GM18498 (cell line): Measurements from ENCODE around the gene GCNA.

Experiments
- ATAC-seq: cut with Tn5 transposase; IDR thresholded peaks from one replicate; pipeline ENCODE4 v1.9.1; 2021; ENCODE audit warnings: mild to moderate bottlenecking, moderate library complexity; ENCODE audit not compliant: unreplicated experiment

Gene GCNA, protein sequence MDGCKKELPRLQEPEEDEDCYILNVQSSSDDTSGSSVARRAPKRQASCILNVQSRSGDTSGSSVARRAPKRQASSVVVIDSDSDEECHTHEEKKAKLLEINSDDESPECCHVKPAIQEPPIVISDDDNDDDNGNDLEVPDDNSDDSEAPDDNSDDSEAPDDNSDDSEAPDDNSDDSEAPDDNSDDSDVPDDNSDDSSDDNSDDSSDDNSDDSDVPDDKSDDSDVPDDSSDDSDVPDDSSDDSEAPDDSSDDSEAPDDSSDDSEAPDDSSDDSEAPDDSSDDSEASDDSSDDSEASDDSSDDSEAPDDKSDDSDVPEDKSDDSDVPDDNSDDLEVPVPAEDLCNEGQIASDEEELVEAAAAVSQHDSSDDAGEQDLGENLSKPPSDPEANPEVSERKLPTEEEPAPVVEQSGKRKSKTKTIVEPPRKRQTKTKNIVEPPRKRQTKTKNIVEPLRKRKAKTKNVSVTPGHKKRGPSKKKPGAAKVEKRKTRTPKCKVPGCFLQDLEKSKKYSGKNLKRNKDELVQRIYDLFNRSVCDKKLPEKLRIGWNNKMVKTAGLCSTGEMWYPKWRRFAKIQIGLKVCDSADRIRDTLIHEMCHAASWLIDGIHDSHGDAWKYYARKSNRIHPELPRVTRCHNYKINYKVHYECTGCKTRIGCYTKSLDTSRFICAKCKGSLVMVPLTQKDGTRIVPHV

DNA sequence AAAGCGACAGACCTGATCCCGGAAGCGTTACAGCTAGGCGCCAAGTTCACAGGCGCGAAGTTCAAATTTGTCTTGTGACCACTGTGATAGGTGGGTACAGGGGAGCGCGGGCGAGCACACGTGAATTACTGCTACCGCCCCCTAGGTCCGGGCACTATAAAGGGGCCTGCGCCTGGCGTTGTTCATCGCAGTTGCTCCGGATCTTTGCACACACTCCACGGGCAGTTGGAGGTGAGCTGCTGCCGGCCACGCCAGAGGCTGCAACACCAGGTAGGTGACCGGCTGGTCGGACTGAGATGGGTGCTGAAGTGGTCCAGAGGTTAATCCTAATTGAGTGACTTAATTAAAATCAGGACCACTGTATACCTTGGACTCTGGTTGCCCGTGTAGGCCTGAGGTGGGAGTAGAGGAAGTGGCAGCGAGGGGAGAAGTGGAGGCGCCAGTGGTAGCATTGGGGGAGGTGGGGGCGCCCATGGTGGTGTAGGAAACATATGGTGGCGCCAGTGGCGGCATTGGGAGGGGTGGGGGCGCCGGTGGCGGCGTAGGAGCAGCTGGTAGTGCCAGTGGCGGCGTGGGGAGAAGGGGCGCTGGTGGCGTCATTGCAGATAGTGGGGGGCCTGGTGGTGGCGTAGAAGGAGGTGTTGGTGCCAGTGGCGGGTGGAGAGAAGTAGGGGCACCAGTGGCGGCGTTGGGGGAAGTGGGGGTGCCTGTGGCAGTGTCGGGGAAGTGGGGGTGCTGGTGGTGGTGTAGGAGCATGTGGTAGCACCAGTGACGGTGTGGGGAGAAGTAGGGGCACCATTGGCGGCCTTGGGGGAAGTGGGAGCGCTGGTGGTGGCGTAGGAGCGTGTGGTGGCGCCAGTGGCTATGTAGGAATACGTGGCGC is at the start of gene GCNA:
GCNA (plus strand) TSS at position 185 of the 883 bp plus-strand sequence. CDS start 2,385 bp downstream, outside the sequence.
- ATAC-seq, result no peak

DNA sequence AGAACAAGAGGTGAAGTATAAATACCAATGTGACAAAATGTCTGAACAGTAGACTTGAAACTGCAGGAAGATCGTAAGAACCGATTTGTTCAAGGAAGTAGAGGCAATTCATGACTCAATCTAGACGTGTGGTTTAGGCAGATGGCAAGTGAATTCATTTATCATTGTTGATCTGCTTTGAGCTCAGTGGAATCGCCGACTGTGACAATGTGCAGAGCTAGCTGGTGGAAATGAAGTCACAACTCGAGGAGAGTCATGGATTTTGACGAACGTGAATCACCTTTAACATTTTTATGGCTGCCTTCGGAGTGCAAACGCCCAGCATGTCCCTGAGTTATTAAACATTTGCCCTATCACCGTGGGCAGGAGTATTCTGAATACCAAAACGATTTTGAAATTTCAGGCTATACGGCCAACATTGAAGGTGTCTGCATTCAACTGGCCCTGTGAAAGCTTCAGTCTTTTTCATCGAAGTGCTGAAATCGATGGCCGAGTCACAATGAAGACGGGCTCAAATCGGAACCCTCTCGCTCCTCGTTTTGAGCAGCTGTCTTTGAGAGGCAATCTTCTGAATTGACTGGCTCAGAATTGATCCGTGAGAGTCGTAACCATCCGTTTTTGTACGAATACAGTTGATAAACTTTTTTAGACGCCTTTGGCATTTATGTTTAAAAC is 46.0 kb upstream of the GCNA start:
- peak; percentile 19 for ATAC-seq

DNA sequence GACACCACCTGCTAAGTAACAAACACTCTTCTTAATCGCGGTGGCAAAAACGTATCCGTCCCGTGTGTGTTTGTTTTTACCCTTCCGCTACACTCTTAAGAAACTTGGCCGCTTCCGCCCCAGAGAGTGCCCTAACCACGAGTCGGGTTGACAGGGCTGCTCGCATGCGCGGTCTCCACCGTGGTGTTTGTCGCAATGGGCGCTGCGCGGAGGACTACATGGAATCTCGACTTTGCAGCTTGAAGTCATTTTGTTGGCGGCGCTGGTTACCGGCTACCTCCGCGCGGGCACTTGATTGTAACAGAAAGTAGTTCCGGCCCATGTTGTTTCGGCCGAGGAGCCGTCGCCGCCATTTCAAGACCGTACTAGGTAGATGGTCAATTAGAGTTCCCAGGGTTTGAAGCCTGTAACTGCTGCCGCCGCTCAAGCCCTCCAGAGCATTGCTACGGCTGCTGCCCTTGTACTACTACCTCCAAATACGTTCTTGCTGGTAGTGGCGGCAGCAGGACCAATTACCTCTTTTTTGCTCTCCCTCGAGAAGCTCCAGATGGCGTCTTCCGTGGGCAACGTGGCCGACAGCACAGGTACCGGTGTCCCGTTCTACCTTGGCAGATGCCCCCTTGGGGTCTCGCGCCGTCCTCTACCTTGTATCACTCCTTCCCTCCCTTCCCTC is 45.3 kb upstream of the GCNA start, which contains the start of gene OGT:
OGT (plus strand) TSS at position 352 of the 673 bp plus-strand sequence; CDS start at position 548, 196 bp downstream.
- peak; percentile 88 for ATAC-seq

DNA sequence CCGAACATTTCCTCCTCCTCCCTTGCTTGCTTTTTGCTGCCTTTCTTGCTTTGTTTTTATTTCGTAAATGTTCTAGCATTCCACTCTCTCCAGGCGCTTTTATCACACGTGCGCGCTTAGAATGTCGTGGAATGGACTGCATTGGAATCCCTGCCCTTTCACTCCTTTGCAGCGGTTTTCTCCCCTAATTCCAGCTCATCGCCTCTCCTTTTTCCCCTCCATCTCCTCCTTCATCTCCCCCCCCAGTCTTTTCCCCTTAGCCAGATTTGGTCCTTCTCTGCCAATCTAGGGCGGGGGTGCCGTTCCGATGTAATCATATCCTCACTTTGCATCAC is 44.8 kb upstream of the GCNA start:
- ATAC-seq, result no peak

DNA sequence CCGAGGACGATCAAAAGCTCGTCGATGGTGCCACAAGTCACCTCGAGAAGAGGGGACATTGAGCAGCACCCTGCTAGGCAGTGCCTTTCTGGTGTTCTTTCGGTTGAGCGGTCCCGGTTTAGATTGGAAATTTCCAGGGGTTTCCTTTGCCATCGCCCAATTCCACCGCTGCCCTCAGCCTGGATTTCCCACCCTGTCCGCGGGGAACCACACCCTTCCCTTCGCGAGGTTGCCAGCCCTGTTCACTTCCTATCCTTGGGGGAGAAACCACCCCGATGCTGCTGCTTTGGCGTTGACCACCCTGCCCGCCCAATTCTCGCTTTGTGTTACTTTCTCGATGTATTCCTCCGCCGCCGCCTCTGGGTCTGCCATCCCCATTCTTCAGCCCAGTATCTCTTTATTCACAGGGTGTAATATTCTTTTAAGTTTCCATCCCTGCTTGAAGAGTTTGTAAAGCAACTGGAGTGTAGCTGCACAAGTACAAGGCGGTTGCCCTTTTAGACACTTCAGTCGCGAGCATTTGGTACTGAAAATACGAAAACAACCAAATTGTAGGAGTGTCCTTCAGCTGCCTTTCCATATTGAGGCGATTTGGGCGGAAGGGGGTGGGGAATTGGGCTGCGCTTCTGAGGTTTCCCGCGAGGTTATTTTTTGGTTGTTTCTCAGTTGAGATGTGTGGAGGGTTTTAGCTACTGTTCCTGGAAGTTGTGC is 44.2 kb upstream of the GCNA start:
- ATAC-seq, result no peak

DNA sequence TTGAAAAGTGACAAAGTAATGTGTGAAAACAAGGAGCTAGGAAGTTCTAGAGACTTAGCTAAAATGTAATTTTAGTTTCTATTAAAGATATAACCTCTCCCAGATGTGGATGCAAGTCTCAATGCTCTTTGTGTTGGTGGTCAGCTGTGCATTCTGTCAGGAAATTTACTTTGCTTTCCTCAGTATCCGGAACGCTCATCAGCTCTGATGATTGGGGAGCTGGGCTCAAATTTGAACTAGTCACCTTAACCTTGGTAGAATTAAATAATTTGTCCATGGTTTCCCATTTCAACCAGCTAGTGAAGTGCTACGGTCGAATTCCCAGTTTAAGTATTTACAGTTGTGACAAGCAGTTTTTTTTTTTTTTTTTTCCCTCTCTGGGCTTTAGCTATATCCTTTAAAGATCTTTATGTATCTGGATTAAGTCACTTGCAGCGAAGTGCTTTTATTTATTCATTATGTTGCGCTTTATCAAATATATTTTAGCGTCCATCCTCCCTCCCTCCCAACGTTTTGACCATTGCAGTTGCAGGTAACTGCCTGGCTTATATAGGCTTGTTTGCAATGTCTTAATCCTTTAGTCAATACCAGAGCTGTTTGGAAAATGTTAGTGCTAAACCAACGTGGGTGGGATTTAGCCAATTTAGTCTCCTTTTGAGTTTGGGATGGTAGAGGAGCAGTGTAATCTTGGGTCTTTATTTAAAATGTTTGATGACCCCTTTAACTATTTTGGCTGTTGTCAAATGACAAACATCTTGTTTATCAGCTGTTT is 43.3 kb upstream of the GCNA start:
- no peak for ATAC-seq

DNA sequence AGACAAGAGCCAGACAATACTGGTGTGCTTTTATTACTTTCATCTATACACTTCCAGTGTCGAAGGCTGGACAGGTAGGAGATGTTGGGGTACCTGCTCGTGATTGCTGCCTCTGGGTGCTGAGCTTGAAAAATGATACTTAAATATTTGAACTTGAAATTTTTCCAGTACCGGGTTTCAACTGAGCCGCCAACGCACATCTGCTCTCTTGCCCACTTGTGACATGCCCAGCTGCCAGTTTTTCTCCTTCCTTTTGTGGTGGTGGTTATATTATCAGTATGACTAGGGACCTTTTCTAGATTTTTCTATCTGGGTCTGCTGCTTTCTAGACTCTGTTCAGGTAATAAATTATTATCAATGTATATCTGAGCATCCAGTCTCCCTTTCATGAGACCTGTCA is 42.0 kb upstream of the GCNA start:
- no peak for ATAC-seq

DNA sequence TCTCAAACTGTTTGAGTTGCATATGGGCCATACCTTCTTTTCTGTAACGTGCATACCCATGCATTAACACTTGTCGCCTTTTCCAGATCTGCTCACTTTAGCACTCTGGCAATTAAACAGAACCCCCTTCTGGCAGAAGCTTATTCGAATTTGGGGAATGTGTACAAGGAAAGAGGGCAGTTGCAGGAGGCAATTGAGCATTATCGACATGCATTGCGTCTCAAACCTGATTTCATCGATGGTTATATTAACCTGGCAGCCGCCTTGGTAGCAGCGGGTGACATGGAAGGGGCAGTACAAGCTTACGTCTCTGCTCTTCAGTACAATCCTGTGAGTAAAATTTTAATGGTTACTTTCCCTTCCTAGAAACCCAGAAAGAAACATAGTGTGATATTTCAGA is 40.5 kb upstream of the GCNA start:
- no peak for ATAC-seq

DNA sequence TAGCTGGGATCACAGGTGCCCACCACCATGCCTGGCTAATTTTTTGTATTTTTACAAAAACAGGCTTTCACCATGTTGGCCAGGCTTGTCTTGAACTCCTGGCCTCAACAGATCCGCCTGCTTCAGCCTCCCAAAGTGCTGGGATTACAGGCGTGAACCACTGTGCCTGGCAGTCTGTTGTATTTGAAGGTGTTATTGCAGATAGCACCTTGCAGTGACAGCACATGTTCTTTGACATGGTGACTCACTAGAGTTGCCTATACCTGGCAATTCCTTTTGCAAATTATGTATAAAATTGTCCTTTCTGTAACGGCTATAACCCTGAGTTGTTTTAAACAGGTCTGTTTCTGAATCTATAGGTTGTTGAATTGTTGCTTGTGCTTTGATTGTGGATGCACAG is 37.4 kb upstream of the GCNA start:
- peak; percentile 39 for ATAC-seq

DNA sequence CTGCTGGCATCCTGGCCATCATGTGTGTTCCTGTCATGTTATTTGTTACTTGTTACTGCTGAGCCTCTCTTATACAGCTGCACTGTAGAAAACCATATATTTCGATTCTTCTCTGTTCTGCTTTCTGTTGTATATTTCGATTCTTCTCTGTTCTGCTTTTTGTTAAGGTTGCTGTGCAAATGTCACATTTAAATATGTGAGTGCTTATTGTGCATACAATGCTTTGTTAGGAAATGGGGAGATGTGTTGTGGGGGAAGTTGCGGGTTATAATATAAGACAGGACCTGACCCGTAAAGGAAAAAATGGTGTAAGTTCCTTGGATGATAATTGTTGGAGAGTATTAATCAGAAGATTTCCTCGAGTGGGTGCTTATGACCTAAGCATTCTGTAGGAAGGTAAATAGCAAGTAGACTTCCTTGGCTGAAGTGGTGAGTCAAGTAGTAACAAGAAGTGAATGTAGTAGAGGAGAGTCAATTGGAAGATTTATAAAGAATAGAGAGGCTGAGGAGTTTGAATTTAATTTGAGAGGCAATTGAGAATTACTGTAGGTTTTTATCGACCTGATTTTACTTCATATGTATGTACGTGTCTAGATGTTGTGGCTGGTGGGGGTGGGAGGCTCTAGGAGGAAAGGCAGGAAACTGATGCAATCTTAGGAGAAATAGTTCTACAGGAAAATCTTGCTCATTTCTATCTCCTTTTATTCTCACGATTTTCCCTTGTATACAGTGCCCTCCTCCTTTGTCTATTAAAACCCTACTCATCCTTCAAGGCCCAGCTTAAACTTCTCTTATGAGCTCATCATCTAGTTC is 36.8 kb upstream of the GCNA start:
- ATAC-seq, result peak; percentile 83

DNA sequence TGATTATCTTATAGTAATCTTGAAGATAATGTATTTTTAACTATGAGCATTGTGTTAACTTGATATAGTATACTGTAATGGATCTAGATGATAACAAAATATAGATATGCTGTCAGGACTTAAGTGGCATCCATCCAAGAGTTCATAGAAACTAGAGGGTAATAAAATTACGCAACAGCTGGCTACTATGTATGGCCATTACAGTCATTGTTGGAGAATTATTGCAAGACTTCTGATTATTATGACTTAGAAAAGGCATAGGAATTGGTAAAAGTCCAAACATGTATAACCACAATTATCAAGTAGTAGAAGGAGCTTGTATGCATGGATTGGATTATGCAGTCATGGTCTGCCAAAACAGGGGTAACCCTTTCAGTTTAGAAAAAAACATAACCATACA is 35.8 kb upstream of the GCNA start:
- no peak for ATAC-seq

DNA sequence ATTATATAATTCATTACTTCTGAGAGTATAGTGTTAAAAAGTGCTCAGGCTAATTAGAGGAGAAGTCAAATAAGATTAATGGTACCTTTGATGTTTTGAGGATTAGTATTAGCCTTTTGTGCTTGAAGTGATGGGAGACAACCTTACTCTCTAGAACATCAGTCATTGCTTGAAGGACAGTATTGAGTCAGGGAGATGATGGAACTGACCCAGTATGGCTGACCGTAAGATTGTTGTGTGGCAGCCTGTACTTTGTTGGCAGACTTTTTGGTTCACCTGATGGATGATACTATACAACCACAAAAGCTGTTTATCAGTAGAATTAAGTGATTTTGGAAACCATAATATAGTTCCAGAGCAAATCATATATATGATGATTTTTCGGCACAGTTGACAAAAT is 35.4 kb upstream of the GCNA start:
- no peak for ATAC-seq

DNA sequence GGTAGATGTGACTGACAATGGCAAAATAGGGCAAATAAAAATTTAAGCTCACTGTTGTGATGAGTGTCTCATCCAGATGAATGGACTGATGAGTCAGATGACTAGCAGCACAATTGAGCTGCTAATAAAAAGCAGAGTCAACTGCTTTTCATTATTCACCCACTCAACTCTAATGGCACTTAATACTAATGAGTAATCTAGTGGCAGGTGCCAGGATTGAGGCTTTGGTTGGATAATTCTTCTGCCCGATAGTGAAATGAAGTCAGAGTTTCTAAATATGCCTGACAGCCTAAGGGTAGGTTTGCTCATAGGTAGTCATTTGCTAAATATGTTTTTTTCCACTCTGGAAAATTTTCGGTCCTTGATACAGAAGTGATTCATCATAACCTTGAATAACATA is 34.9 kb upstream of the GCNA start:
- no peak for ATAC-seq

DNA sequence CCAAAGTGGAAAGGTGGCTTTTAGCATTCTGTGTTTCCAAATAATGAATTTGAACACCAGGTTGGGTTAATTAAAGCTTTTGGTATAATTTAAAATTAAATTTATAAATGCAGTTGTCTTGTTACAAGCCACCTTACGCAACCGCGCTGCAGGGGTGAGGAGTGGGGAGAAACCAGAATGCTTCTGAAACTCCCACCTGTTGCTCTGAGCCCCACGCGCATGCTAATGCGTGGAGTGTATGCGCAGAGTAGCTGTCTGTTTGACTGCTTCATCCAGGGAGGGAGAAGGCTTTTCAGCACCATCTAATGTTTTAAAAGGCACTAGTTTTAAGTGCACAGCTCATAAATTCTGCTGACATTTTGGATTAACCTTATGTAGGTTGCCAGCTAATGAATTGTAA is 32.9 kb upstream of the GCNA start:
- no peak for ATAC-seq

DNA sequence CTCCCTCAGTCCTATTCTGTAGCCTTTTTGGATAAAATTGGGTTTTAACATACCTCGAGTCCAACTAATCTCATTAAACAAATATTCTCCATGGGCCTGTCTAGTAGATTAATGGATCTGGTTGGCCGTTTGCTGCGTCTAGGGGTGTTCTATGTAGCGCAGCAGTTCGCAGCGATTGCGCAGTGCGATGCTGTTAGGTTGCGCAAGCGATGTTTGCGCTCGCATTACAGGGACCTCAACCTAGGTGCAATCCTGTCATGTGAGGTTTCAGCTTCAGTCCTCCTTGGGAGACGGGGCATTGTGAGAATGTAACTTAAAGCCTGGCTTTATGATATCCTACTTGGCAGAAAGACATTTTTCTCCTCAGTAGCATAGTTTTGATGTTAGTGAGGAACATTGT is 31.4 kb upstream of the GCNA start:
- no peak for ATAC-seq

DNA sequence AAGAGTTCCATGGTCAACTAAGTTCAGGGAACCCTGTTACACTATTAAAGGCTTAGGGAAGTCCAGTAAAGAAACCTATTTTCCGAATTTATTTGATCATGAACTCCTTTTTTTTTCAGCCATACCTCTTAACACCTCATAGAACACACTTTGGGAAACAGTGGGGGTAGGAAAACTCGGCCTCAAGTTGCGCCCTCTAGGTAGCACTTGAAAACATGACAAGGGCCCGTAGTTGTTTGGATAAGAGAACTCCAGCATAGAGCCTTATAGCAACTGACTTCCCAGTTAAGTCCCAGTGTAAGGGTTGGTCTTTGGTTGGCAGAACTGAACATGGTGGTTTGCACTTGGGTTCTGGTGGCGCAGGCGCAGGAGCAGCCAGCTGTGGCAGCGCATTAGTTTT is 30.9 kb upstream of the GCNA start:
- no peak for ATAC-seq

DNA sequence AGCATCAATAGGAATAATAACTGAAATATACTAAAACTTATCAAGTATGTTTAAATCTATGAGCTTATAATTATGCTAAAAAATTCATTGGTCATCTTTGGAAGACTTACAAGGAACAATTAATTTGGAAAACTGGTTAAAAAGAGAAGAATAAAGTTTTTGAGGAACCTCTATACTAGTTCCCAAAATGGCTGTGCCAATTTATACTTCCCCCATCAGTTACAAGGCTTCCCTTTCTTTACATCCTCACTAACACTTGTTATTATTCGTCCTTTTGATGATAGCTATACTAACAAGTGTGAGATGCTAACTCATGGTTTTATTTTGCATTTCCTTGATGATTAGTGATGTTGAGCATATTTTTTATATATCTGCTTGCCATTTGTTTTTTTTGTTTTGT is 28.3 kb upstream of the GCNA start:
- ATAC-seq, result no peak

DNA sequence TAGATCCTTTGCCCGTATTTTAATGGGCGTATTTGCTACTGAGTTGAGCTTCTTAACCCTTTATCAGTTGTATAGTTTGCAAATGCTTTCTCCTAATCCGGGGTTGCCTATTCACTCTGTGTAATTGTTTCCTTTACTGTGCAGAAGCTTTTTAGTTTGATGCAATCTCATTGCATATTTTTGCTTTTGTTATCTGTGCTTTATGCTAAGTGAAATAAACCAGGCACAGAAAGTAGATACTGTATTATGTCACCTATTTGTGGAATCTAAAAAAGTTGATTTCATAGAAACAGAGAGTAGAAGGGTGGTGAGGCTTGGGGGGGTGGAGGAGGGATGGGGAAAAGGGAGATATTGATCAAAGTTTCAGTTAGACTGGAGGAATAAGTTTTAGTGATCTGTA is 27.7 kb upstream of the GCNA start:
- no peak for ATAC-seq
